ENCODE results near the gene TAS1R3.

- TF ChIP-seq ZFP30 (CRISPR knock-in tag; IDR thresholded peaks at IDR 0.05): no peak
- TF ChIP-seq ZC3H10 (CRISPR knock-in tag; IDR thresholded peaks at IDR 0.05): no peak
- no peak for TF ChIP-seq PPARA (CRISPR knock-in tag; IDR thresholded peaks at IDR 0.05; ENCODE audit: borderline replicate concordance)
- TF ChIP-seq POU6F1 (CRISPR knock-in tag; IDR thresholded peaks at IDR 0.05; ENCODE audit: borderline replicate concordance, low read depth): no peak
- TF ChIP-seq ARNTL (CRISPR knock-in tag; IDR thresholded peaks at IDR 0.05; ENCODE audit: borderline replicate concordance, low read depth): no peak
- no peak for TF ChIP-seq ZNF70 (CRISPR knock-in tag; IDR thresholded peaks at IDR 0.05)
- TF ChIP-seq PATZ1 (CRISPR knock-in tag; IDR thresholded peaks at IDR 0.05; ENCODE audit: borderline replicate concordance): no peak
- TF ChIP-seq ISL1 (CRISPR knock-in tag; IDR thresholded peaks at IDR 0.05): no peak
- TF ChIP-seq OSR1 (CRISPR knock-in tag; IDR thresholded peaks at IDR 0.05): no peak
- no peak for TF ChIP-seq CSDC2 (CRISPR knock-in tag; IDR thresholded peaks at IDR 0.05)
- TF ChIP-seq ZNF8 (CRISPR knock-in tag; IDR thresholded peaks at IDR 0.05): no peak
Measured at GRCh38 chr1:1310476-1311053, 20.5 kb upstream of the TAS1R3 start.
